GM12872 (cell line): ENCODE measurements around the gene LRRIQ4.

Experiments
- TF ChIP-seq, protein P1 (sequence below): IDR thresholded peaks from 3 replicates; pipeline ENCODE4 v1.5.1; 2011; ENCODE audit warnings: low read depth, mild to moderate bottlenecking, low read length, moderate library complexity; ENCODE audit not compliant: insufficient read depth

LRRIQ4 gene

DNA sequence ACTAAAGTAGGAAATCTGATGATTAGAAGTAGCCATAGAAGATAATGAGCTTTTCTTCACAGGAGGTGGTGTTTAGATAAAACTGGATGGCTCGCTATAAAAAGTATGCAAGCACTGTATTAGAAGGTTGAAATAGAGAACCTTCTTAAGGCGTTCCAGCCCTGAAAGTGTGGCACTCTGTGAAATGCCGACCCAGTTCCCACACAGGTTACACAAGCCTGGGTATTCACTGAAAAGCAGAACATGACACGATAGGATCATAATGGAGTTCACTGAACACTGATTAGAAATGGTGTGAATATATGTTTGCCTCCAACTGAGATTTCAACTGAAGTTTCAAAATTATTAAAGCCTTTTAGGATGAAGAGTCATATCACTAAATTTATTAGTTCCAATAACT, 15.0 kb downstream of the LRRIQ4 start:
- TF ChIP-seq, protein P1, sequence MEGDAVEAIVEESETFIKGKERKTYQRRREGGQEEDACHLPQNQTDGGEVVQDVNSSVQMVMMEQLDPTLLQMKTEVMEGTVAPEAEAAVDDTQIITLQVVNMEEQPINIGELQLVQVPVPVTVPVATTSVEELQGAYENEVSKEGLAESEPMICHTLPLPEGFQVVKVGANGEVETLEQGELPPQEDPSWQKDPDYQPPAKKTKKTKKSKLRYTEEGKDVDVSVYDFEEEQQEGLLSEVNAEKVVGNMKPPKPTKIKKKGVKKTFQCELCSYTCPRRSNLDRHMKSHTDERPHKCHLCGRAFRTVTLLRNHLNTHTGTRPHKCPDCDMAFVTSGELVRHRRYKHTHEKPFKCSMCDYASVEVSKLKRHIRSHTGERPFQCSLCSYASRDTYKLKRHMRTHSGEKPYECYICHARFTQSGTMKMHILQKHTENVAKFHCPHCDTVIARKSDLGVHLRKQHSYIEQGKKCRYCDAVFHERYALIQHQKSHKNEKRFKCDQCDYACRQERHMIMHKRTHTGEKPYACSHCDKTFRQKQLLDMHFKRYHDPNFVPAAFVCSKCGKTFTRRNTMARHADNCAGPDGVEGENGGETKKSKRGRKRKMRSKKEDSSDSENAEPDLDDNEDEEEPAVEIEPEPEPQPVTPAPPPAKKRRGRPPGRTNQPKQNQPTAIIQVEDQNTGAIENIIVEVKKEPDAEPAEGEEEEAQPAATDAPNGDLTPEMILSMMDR = no peak

DNA sequence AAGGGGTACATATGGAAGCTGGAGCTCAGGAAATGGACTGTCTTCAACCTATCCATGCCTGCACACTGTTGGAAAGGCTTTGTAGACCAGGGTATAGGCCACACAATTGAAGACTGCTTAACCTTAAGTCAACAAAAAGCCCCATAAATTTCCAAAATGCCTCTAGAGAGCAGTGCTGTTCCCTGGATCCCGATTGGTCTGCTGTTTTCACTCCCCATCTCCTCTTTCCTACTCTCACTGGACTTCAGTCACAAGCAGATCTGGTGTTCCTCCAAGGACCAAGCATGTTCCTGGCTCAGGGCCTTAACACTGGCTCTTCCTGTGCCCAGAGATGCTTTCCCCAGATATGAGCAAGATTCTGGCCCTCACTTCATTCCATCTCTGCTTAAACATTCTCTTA, 22.9 kb downstream of the LRRIQ4 start:
- TF ChIP-seq, protein P1 = no peak

DNA sequence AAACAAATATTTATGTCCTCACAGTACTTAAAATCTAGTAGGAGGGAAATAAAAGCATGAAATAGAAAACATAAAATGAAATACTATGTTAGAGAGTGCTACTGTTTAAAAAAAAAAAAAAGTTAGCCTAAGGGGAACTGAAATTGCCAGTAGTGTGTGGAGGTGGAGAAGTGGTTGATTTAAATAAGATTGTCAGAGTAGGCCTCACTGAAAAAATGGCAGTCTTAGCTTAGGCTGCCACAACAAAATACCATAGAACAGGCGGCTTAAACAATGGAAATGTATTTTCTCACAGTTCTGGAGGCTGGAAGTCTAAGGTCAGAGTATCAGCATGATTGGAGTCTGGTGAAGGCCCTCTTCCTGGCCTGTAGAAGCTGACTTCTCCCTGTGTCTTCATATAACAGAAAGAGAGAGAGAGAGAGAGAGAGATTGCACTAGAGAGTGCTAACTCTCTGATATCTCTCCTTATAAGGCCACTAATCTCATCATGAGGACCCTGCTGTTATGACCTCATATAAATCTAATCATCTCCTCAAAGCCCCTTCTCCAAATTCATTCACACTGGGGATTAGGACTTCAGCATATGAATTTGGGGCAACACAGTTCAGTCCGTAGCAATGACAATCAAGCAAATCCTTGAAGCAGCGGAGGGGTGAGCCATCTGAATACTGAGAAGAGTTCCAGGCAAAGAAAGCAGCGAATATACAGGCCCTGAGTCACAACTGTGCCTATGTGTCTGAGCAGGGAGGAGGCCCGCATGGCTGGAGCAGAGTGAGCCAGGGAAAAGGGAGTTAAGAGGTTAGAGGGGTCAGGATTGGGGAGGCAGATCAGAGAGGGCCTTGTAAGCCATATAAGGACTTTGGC, 23.6 kb downstream of the LRRIQ4 start:
- TF ChIP-seq, protein P1 = no peak

DNA sequence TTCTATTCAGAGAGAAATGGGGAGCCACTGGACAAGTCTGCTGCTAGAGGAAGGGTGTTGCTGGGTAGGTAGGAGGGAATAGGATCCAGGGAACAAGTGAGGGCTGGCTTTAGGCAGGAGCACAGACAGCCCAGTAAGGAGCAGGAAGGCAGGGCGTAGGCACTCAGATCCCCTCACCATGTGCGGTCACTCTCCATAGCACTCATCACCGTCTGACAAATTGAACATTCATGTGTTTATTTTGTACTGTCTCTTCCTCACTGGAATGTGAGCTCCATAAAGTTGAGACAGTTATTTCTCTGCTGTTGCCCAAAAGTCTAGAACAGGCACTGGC, 24.2 kb downstream of the LRRIQ4 start:
- TF ChIP-seq, protein P1 = no peak

DNA sequence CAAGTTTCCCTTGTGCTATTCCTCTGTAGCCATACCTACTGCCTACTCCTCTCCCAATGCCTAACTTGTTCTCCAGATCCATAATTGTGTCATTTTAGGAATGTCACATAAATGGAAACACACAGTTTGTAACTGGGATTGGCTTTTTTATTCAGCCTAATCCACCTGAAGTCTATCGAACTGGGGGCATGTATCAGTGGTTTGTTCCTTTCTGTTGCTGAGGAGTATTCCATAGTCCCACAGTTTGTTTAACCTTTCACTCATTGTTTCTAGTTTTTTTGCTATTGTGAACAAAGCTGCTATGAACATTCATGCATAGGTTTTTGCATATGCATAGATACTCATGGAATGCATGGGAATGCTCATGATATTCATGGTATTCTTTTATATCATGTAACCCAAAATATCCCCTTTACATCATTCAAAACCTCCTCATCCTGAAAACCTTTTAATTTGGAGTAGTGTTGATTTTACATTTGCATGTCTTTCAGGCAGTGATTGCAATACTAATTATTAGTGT, 25.9 kb downstream of the LRRIQ4 start:
- TF ChIP-seq, protein P1 = no peak

DNA sequence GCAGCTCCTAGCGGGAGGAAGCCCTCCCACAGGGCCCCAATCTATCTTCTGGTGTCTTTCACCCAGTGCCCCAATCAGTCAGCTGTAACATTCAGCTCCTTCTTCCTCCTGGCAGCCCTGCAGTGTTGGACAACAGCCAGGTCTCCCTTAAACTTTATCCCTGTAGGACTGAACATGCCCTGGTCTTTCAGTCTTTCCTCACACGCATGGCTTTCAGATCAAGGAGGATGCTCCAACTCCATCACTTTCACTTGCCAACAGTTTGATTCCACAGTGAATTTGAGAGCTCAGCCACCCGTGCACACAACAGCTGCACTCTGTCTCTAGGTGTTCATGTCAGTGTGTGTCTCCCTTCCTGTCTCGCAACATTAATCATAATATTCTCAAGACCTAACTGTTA, 28.5 kb downstream of the LRRIQ4 start:
- TF ChIP-seq, protein P1 = no peak

DNA sequence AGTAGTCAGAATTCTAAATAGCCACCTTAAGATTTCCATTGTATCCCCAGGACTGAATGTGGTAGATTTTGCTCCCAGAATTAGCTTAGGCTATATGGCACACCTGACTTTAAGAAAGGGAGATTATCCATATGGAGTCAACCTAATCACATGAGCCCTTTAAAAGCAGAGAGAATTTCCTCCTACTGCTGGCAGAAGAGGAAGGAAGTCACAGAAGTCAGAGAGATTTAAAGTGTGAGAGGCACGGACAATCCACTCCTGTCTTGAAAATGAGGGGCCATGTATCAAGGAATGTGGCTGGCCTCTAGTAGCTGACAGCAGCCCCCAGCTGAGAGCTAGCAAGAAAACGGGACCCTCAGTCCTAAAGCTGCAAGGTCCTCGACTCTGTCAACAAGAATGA, 30.3 kb downstream of the LRRIQ4 start:
- TF ChIP-seq, protein P1 = no peak
